Ammon's horn (tissue), 1 donor: ENCODE measurements around the gene DDX17.
"Not testable (repeated sequence)": the region's sequence is repeated elsewhere in the genome, so short reads cannot be mapped to it uniquely, and the experiment has no call there.

Source experiments
- DNase-seq: peaks from one replicate; pipeline ENCODE4 v3.0.0-alpha.2; 2016; ENCODE audit warnings: low spot score

Gene DDX17

GRCh38 chr22:38491707-38492348 is 14.3 kb downstream of the DDX17 start:
- DNase-seq: no peak

GRCh38 chr22:38490915-38491314 is 15.2 kb downstream of the DDX17 start:
- peak; percentile 69 for DNase-seq

GRCh38 chr22:38490475-38490874 is 15.6 kb downstream of the DDX17 start:
- no peak for DNase-seq

- DNase-seq: no peak
Observed at GRCh38 chr22:38489561-38490145, 16.5 kb downstream of the DDX17 start.

- DNase-seq: no peak
Observed at GRCh38 chr22:38489142-38489541, 17.0 kb downstream of the DDX17 start.

GRCh38 chr22:38487946-38488345 is 18.2 kb downstream of the DDX17 start:
- no peak for DNase-seq

- DNase-seq: no peak
Observed at GRCh38 chr22:38485783-38486182, 20.3 kb downstream of the DDX17 start.

GRCh38 chr22:38484244-38484643 is 21.9 kb downstream of the DDX17 start:
- DNase-seq: no peak

GRCh38 chr22:38482662-38483308 is 23.3 kb downstream of the DDX17 start:
- no peak for DNase-seq

- DNase-seq: no peak
Observed at GRCh38 chr22:38481871-38482332, 24.2 kb downstream of the DDX17 start.

GRCh38 chr22:38481162-38481870 is 24.8 kb downstream of the DDX17 start:
- DNase-seq: no peak

GRCh38 chr22:38479096-38479837 is 26.8 kb downstream of the DDX17 start:
- DNase-seq: no peak

- no peak for DNase-seq
Observed at GRCh38 chr22:38477585-38477984, 28.5 kb downstream of the DDX17 start.

- DNase-seq: no peak
Observed at GRCh38 chr22:38474003-38474607, 32.0 kb downstream of the DDX17 start.

- no peak for DNase-seq
Observed at GRCh38 chr22:38471237-38471636, 34.9 kb downstream of the DDX17 start.

- not testable (repeated sequence) for DNase-seq
Observed at GRCh38 chr22:38470179-38470578, 35.9 kb downstream of the DDX17 start.

- DNase-seq: no peak
Observed at GRCh38 chr22:38469306-38469781, 36.8 kb downstream of the DDX17 start.

GRCh38 chr22:38468443-38469305 is 37.4 kb downstream of the DDX17 start:
- DNase-seq: no peak

- no peak for DNase-seq
Observed at GRCh38 chr22:38467904-38468442, 38.1 kb downstream of the DDX17 start, which contains the start of gene KDELR3. Gene KDELR3 (plus strand): TSS chr22:38468096. CDS start chr22:38468234, 138 bp downstream.

- DNase-seq: no peak
Observed at GRCh38 chr22:38467438-38467903, 38.6 kb downstream of the DDX17 start.
